ENCODE results near the gene AQP12A.
"Not testable (repeated sequence)": the region's sequence is repeated elsewhere in the genome, so short reads cannot be mapped to it uniquely, and the experiment has no call there.

Gene AQP12A

GRCh38 chr2:240688553-240688919 is 3.1 kb upstream of the AQP12A start:
- peaks cover 22% of the 10 kb centered on the region for H3K4me1 Mint-ChIP-seq
- TF ChIP-seq, protein P1, sequence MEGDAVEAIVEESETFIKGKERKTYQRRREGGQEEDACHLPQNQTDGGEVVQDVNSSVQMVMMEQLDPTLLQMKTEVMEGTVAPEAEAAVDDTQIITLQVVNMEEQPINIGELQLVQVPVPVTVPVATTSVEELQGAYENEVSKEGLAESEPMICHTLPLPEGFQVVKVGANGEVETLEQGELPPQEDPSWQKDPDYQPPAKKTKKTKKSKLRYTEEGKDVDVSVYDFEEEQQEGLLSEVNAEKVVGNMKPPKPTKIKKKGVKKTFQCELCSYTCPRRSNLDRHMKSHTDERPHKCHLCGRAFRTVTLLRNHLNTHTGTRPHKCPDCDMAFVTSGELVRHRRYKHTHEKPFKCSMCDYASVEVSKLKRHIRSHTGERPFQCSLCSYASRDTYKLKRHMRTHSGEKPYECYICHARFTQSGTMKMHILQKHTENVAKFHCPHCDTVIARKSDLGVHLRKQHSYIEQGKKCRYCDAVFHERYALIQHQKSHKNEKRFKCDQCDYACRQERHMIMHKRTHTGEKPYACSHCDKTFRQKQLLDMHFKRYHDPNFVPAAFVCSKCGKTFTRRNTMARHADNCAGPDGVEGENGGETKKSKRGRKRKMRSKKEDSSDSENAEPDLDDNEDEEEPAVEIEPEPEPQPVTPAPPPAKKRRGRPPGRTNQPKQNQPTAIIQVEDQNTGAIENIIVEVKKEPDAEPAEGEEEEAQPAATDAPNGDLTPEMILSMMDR (IDR thresholded peaks at IDR 0.05), result no peak
- H3K27ac Mint-ChIP-seq, result no peak overlapping the region
- no peaks in the 10 kb centered on the region for H3K9me3 Mint-ChIP-seq
- peaks cover 5% of the 10 kb centered on the region for H3K27me3 Mint-ChIP-seq (ENCODE audit: low read depth, poor library complexity)
- no peaks in the 10 kb centered on the region for H3K36me3 Mint-ChIP-seq (ENCODE audit: low read depth)
- no peak overlapping the region for H3K4me3 Mint-ChIP-seq
- DNase-seq, result no peak

- no peak for DNase-seq
- Mint-ChIP-seq H3K36me3 (ENCODE audit: low read depth) (no peaks in the 10 kb centered on the region), H3K9me3 (no peaks in the 10 kb centered on the region), H3K4me1 (peaks cover 17% of the 10 kb centered on the region), H3K27me3 (ENCODE audit: low read depth, poor library complexity) (no peaks in the 10 kb centered on the region), H3K27ac (no peak overlapping the region), H3K4me3 (no peak overlapping the region)
- TF ChIP-seq, protein P1 (IDR thresholded peaks at IDR 0.05), result no peak
These were observed 1.7 kb upstream of the AQP12A start for GRCh38 chr2:240689975-240690374.

DNA sequence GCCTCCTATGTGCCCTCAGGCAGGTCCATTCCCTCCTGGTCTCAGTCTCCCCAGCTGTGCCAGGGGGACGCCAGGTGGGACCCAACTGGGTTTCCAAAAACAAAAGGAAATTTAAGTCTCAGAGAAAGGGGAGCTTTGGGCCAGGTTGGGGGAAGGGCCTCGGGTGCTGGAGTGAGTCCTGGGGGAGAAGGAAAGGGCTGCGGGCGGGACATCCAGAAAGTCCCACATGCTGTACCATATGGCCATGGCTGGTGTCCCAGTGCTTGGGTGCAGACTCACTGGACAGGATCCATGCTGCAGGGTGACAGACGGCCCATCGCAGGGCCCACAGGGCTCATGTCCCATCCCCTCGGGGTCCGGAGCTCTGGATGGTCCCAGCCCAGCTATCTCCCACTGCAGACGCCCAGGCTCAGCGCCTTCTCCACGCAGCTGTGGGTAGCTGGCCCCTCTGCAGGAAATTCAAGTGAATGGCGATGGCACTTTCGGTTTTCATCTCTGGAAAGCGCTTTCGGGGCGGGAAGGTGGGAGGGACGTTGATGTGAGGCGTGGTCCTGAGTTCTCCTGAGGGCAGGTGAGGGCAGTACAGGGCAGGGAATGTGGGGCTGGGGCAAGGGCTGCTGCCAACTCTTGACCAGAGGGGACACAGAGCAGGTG is 1.1 kb upstream of the AQP12A start:
- not testable (repeated sequence) for H3K4me3 Mint-ChIP-seq; DNase-seq; H3K27ac Mint-ChIP-seq; H3K9me3 Mint-ChIP-seq; H3K36me3 Mint-ChIP-seq (ENCODE audit: low read depth); H3K27me3 Mint-ChIP-seq (ENCODE audit: low read depth, poor library complexity)
- peaks cover 17% of the 10 kb centered on the region for H3K4me1 Mint-ChIP-seq

GRCh38 chr2:240691075-240691427 is 615 bp upstream of the AQP12A start:
- not testable (repeated sequence) for H3K9me3 Mint-ChIP-seq; H3K27me3 Mint-ChIP-seq (ENCODE audit: low read depth, poor library complexity); H3K4me3 Mint-ChIP-seq; DNase-seq; H3K36me3 Mint-ChIP-seq (ENCODE audit: low read depth); H3K27ac Mint-ChIP-seq
- H3K4me1 Mint-ChIP-seq, result peaks cover 12% of the 10 kb centered on the region

DNA sequence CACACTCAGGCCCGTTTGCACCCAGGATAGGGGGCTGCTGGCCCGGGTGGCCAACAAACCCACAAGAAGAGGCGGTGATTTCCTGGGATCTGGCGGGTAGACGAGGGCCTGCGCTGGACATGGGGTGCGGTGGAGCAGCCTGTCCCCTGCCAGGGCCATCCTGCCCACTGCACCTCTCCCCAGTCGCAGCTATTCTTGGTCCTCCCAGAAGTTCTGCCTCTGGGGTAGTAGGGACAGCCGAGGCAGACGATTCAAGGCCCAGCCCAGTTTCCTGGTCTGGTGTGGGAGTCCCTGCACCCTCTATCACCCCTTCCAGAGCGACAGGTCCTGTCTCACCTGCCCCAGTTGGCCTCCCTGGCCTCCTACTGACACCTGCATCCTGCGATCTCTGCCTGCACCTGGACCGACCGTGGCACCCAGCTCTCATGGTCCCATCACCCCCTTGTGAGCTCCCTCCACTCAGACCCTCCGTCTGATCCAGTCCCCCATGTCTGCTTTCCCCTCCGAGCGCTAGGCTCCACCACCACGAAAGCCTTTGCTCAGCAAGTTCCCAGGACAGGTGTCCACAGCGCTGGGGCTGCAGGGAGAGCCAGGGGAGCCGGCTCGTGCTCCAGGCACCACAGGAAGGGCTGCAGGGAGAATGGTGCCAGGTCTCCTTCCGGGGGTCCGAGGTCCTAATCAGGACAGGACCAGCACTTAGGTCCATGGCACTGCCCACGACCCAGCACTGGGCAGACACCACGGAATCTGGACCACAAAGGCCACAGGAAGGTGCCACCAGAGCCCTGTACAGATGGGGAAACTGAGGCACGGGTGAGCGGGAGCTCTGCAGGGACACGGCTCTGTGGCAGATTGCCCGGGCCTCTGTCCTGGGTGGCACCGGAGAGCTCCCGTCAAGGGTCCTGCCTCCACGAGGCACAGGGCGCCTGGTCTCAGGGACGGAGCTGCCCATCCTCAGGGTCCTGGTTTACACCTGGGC is 1.2 kb downstream of the AQP12A start:
- not testable (repeated sequence) for H3K36me3 Mint-ChIP-seq (ENCODE audit: low read depth); H3K4me1 Mint-ChIP-seq; H3K4me3 Mint-ChIP-seq; H3K9me3 Mint-ChIP-seq; H3K27ac Mint-ChIP-seq; H3K27me3 Mint-ChIP-seq (ENCODE audit: low read depth, poor library complexity); DNase-seq

GRCh38 chr2:240694304-240694703 is 2.6 kb downstream of the AQP12A start:
- H3K27ac Mint-ChIP-seq, result not testable (repeated sequence)

DNA sequence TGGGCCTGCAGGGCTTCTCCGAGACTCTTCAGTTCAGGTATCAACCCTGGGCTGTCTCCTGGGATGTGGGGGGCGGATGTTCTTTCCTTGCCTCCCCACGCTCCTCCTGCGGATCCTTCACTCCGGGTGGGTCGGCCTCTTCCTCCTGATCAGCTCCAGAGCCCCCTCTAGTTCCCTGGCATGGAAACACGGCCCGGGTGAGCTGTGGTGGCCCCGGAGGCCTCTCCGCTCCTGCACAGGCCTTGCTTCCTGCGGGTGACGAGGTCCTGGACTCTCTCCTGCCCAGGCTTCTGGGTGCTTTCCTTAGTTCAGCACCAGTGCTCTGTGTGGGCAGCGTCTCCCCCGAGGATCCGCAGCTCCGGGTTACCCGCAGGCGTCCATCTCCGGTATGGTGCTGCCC is 3.9 kb downstream of the AQP12A start:
- not testable (repeated sequence) for H3K36me3 Mint-ChIP-seq (ENCODE audit: low read depth); H3K27ac Mint-ChIP-seq; H3K9me3 Mint-ChIP-seq; DNase-seq; H3K4me3 Mint-ChIP-seq; H3K27me3 Mint-ChIP-seq (ENCODE audit: low read depth, poor library complexity); H3K4me1 Mint-ChIP-seq

More at GRCh38 chr2:240694304-240694703, 2.6 kb downstream of the AQP12A start:
- H3K9me3 Mint-ChIP-seq; H3K36me3 Mint-ChIP-seq (ENCODE audit: low read depth); H3K4me1 Mint-ChIP-seq; H3K4me3 Mint-ChIP-seq; H3K27me3 Mint-ChIP-seq (ENCODE audit: low read depth, poor library complexity); DNase-seq: not testable (repeated sequence)

DNA sequence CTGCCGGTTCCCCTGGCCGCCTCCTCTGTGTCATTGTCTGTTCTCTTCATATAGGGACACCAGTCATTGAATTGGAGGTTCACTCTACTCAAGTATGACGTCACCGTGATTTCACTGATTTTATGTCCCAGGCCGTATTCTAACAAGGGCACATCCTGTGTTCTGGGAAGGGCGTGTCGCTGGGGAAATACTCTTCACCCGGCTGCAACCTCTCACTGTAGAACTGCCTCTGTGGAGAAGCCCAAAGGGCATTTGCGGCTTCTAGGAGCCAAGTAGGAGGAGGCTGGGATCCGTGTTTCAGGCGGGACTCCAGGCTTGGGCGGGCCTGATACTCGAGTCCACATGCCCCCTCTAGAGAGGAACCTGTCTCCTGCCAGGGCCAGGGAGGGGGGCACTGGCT is 4.8 kb downstream of the AQP12A start:
- not testable (repeated sequence) for H3K4me3 Mint-ChIP-seq; DNase-seq; H3K27me3 Mint-ChIP-seq (ENCODE audit: low read depth, poor library complexity); H3K9me3 Mint-ChIP-seq; H3K27ac Mint-ChIP-seq; H3K36me3 Mint-ChIP-seq (ENCODE audit: low read depth); H3K4me1 Mint-ChIP-seq

DNA sequence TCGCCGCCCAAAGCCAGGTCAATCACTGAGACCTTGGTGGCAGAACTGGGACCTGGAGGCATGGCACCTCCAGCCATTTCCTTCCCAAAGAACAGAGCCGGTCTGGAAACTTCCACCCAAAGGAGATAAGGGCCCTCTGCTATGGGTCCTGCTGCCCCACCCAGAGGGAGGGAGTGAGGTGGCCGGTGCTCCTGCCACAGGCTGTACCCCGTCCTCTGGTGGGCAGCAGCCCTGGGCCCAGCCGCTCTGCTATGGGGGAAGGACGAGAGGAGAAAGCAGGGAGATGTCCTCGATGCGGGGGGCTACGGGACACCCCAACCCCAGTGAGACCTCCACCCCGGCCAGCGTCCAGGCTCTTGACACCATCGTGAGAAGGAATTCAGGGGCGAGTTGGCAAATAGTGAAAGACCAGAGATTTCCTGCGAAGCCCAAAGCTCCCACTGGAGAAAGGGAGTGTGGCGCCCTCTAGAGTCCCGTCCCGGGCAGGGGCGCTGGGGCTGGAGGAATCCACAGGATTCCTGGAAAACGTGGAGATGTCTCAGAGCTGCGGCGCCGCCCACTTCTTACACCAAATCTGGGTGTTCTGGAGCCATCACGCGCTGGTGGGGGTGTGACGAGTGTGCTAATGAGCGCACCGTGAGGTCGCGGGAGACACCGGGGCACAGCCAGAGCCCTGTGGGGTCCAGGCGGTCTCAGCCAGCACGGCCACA is 7.3 kb downstream of the AQP12A start:
- not testable (repeated sequence) for H3K9me3 Mint-ChIP-seq; H3K27me3 Mint-ChIP-seq (ENCODE audit: low read depth, poor library complexity); H3K36me3 Mint-ChIP-seq (ENCODE audit: low read depth); H3K4me3 Mint-ChIP-seq; H3K27ac Mint-ChIP-seq
- H3K4me1 Mint-ChIP-seq, result peaks cover 14% of the 10 kb centered on the region
- DNase-seq, result peak; percentile 11

GRCh38 chr2:240699835-240700234 is 8.2 kb downstream of the AQP12A start:
- not testable (repeated sequence) for H3K4me3 Mint-ChIP-seq; H3K36me3 Mint-ChIP-seq (ENCODE audit: low read depth); DNase-seq; H3K27ac Mint-ChIP-seq; H3K27me3 Mint-ChIP-seq (ENCODE audit: low read depth, poor library complexity); H3K9me3 Mint-ChIP-seq
- H3K4me1 Mint-ChIP-seq, result peaks cover 17% of the 10 kb centered on the region

- peaks cover 24% of the 10 kb centered on the region for H3K4me1 Mint-ChIP-seq
- not testable (repeated sequence) for H3K27me3 Mint-ChIP-seq (ENCODE audit: low read depth, poor library complexity); H3K9me3 Mint-ChIP-seq; H3K4me3 Mint-ChIP-seq; H3K27ac Mint-ChIP-seq; H3K36me3 Mint-ChIP-seq (ENCODE audit: low read depth); DNase-seq
These were observed 8.9 kb downstream of the AQP12A start for GRCh38 chr2:240700616-240701015.
